K562 (cell line): Measurements from ENCODE around the gene CNKSR1. TPM values are rescaled to one million over a fixed set of nuclear protein-coding genes. Genes with fewer than 3 reads are reported as not detected.

Experiments
- ATAC-seq: fragments of 200-7000 bp; cut with Tn5 transposase; 3 replicates; pipeline ENCODE4 v1.9.1; 2020; ENCODE audit warnings: moderate library complexity
- BruUV-seq: library from RNA; stranded (reverse); fragments of 400-500 nt; replicated peaks from 2 replicates; lab custom pipeline; 2021; lab: Mats Ljungman, UMichigan
- CTCF ChIA-PET: fragments of 300-600 bp; formaldehyde crosslinking; extraction: SDS; loops from one replicate; lab custom pipeline; 2021; ENCODE audit warnings: low intra/inter-chr PET ratio; lab: Yijun Ruan, JAX
- POLR2A ChIA-PET: fragments of 300-600, 350-650 bp; sonication (Branson Sonifier 250); formaldehyde crosslinking; extraction: SDS; loops from one replicate; lab custom pipeline; 2021; ENCODE audit warnings: antibody characterized with exemption, inconsistent platforms; lab: Yijun Ruan, JAX
- DNase-seq, 4 experiments: peaks; one replicate each; pipeline versions ENCODE4 v3.0.0 to v3.0.0-alpha.2; 2011 to 2018; ENCODE audit warnings: low spot score in 3 of 4, mixed read lengths in 3 of 4; ENCODE audit errors: extremely low read depth in 1 of 4
- FAIRE-seq: peaks from 2 replicates; lab custom pipeline; 2011; peaks lifted over from hg19 to GRCh38; lab: Jason Lieb, UNC
- H2AFZ ChIP-seq: 2 replicates; pipeline ENCODE4 v1.6.0; 2011; ENCODE audit warnings: low read depth, low read length, control low read depth, inconsistent platforms
- H3K27ac ChIP-seq: fragments of 200-600 bp; 3 replicates; pipeline ENCODE4 v1.8.0; 2011; ENCODE audit warnings: low read depth, mild to moderate bottlenecking, control low read depth, inconsistent platforms, low read length, moderate library complexity, mixed read lengths; ENCODE audit errors: extremely low read depth
- H3K27me3 ChIP-seq, 2 experiments: fragments of 300-600 bp in 1 of 2; 2 replicates in 1 of 2; 3 replicates in 1 of 2; pipeline versions ENCODE4 v1.6.0 to v1.8.0; 2011; ENCODE audit warnings: inconsistent platforms in 2 of 2, low read length in 2 of 2, mild to moderate bottlenecking in 1 of 2, mixed read lengths in 1 of 2, moderate library complexity in 1 of 2; ENCODE audit not compliant: control insufficient read depth in 2 of 2, insufficient read depth in 2 of 2
- H3K36me3 ChIP-seq: fragments of 300-600 bp; 3 replicates; pipeline ENCODE4 v1.8.0; 2011; ENCODE audit warnings: mild to moderate bottlenecking, low read length, inconsistent platforms; ENCODE audit not compliant: control insufficient read depth, insufficient read depth
- H3K4me1 ChIP-seq, 2 experiments: fragments of 200-600 bp in 1 of 2; replicated peaks in 1 of 2; 2 replicates in 1 of 2; 3 replicates in 1 of 2; pipeline versions ENCODE4 v1.5.1 to v1.8.0; 2011; ENCODE audit warnings: inconsistent platforms in 2 of 2, low read length in 2 of 2, mild to moderate bottlenecking in 1 of 2, mixed read lengths in 1 of 2, moderate library complexity in 1 of 2; ENCODE audit not compliant: control insufficient read depth in 2 of 2, insufficient read depth in 2 of 2
- H3K4me2 ChIP-seq: 2 replicates; pipeline ENCODE4 v1.6.1; 2011; ENCODE audit warnings: low read length, control low read depth, inconsistent platforms, mixed read lengths; ENCODE audit not compliant: insufficient read depth
- H3K4me3 ChIP-seq: fragments of 200-600 bp; sonication (generic), shearing (Covaris generic); 2 replicates; pipeline ENCODE4 v1.5.1; 2016; ENCODE audit warnings: control low read depth, inconsistent platforms
- H3K79me2 ChIP-seq: fragments of 200-600 bp; 3 replicates; pipeline ENCODE4 v1.8.0; 2011; ENCODE audit warnings: low read length, inconsistent platforms; ENCODE audit not compliant: control insufficient read depth, insufficient read depth
- H3K9ac ChIP-seq, 2 experiments: 2 replicates each; pipeline versions ENCODE4 v1.6.0 to v1.6.1; 2011; ENCODE audit warnings: low read depth in 2 of 2, low read length in 2 of 2, control low read depth in 1 of 2, inconsistent platforms in 1 of 2, mild to moderate bottlenecking in 1 of 2, mixed read lengths in 1 of 2; ENCODE audit not compliant: insufficient read depth in 1 of 2
- H3K9me1 ChIP-seq: one replicate; pipeline ENCODE4 v1.6.0; 2011; ENCODE audit warnings: inconsistent platforms, mild to moderate bottlenecking, low read length, moderate library complexity; ENCODE audit not compliant: control insufficient read depth, insufficient read depth
- H3K9me3 ChIP-seq: replicated peaks from 2 replicates; pipeline ENCODE4 v1.5.1; 2011; ENCODE audit warnings: low read depth, low read length, inconsistent platforms; ENCODE audit not compliant: control insufficient read depth, insufficient read depth
- H4K20me1 ChIP-seq: replicated peaks from 2 replicates; pipeline ENCODE4 v1.6.1; 2011; ENCODE audit warnings: low read length, inconsistent platforms, mixed read lengths; ENCODE audit not compliant: control insufficient read depth, insufficient read depth
- ARID4B ChIP-seq: sonication (generic); formaldehyde crosslinking; IDR thresholded peaks from 2 replicates; pipeline ENCODE4 v1.8.0; 2022; ENCODE audit warnings: mild to moderate bottlenecking, missing genetic modification reagents
- BHLHE40 ChIP-seq: IDR thresholded peaks from 2 replicates; pipeline ENCODE4 v1.6.1; 2011; ENCODE audit warnings: low read length, improper control_type of control experiment
- BRD4 ChIP-seq: fragments of 200-600 bp; sonication (generic); IDR thresholded peaks from 2 replicates; pipeline ENCODE4 v1.6.1; 2017; ENCODE audit warnings: inconsistent platforms
- ID3 ChIP-seq, 2 experiments: fragments of 250-450 bp in 1 of 2; fragments of 450-650 bp in 1 of 2; sonication (Bioruptor Pico) in 1 of 2; IDR thresholded peaks; 2 replicates each; pipeline versions ENCODE4 v1.6.1 to v1.8.0; 2016 to 2021; ENCODE audit warnings: mild to moderate bottlenecking in 2 of 2, moderate library complexity in 2 of 2, missing compliant biosample characterization in 1 of 2, missing genetic modification characterization in 1 of 2
- KAT8 ChIP-seq: fragments of 450-650 bp; IDR thresholded peaks from 2 replicates; pipeline ENCODE4 v1.6.1; 2016; ENCODE audit warnings: low read depth, mild to moderate bottlenecking
- MNT ChIP-seq, 2 experiments: fragments of 450-650 bp; conservative IDR thresholded peaks; 2 replicates each; pipeline ENCODE4 v1.6.1; 2017; ENCODE audit warnings: mild to moderate bottlenecking in 2 of 2, moderate library complexity in 2 of 2
- NEUROD1 ChIP-seq: fragments of 150-350 bp; IDR thresholded peaks from 2 replicates; pipeline ENCODE4 v1.6.1; 2014; ENCODE audit warnings: borderline replicate concordance, low read length, low read depth; ENCODE audit not compliant: partially characterized antibody
- NR3C1 ChIP-seq: sonication (generic); formaldehyde crosslinking; IDR thresholded peaks from 2 replicates; pipeline ENCODE4 v1.8.1; 2022; ENCODE audit warnings: missing genetic modification reagents
- PHF20 ChIP-seq: fragments of 450-650 bp; IDR thresholded peaks from 2 replicates; pipeline ENCODE4 v1.6.1; 2018; ENCODE audit not compliant: partially characterized antibody
- RFX7 ChIP-seq: fragments of 250-450 bp; sonication (Bioruptor Pico); IDR thresholded peaks from 2 replicates; pipeline ENCODE4 v1.5.1; 2021; ENCODE audit warnings: mild to moderate bottlenecking
- SOX6 ChIP-seq: fragments of 450-650 bp; IDR thresholded peaks from 2 replicates; pipeline ENCODE4 v1.6.1; 2014; ENCODE audit warnings: mild to moderate bottlenecking
- SRSF9 ChIP-seq: fragments of 200-400 bp; formaldehyde crosslinking; IDR thresholded peaks from 2 replicates; pipeline ENCODE4 v1.6.1; 2017; ENCODE audit warnings: low read depth, low read length, borderline replicate concordance
- TRIM28 ChIP-seq: fragments of 450-650 bp; IDR thresholded peaks from 2 replicates; pipeline ENCODE4 v1.6.1; 2017
- USF1 ChIP-seq: sonication (generic); formaldehyde crosslinking; IDR thresholded peaks from 2 replicates; pipeline ENCODE4 v1.9.0; 2022; ENCODE audit warnings: mild to moderate bottlenecking, missing genetic modification reagents
- ZEB2 ChIP-seq: fragments of 450-650 bp; IDR thresholded peaks from 2 replicates; pipeline ENCODE4 v1.6.1; 2016
- ZNF785 ChIP-seq: fragments of 250-450 bp; sonication (Bioruptor Pico); IDR thresholded peaks from 2 replicates; pipeline ENCODE4 v1.4.0; 2020; ENCODE audit warnings: mild to moderate bottlenecking
- WGBS: fragments of 100-300 bp; shearing (Covaris generic); methylation state at CpG from one replicate; pipeline ENCODE4 v1.1.6; 2016; ENCODE audit warnings: low coverage, mixed read lengths; ENCODE audit not compliant: insufficient coverage; ENCODE audit errors: missing lambda C conversion rate; 5-methylcytosine and 5-hydroxymethylcytosine counted together
- in situ Hi-C: fragments of 300-500 bp; cut with MboI; formaldehyde crosslinking; loops from 4 replicates; pipeline ENCODE4 v1.15.0; 2018; ENCODE audit warnings: inconsistent platforms, mixed read lengths
- intact Hi-C: fragments of 100-400 bp; cut with micrococcal nuclease; formaldehyde crosslinking; loops from 2 replicates; pipeline ENCODE4 v1.14.2; 2022
- polyA plus RNA-seq, 8 experiments: library from polyadenylated mRNA; depleted of rRNA in 4 of 8; stranded (reverse) in 5 of 8; unstranded in 3 of 8; fragments of >200 nt; fragmentation: Nextera tagmentation in 2 of 8; fragmentation: Illumina TruSeq in 1 of 8; extraction: Ambion mirVana in 2 of 8; extraction: Trizol in 1 of 8; gene quantifications; 2 replicates each; pipeline versions ENCODE4 v1.2.1 to v1.2.3, GENCODE V29; 2011 to 2014; ENCODE audit warnings: inconsistent platforms in 1 of 8, missing spikeins in 1 of 8
- total RNA-seq, 7 experiments: library from RNA; depleted of rRNA in 6 of 7; stranded (reverse); fragments of >200 nt in 6 of 7; fragmentation: Illumina TruSeq in 2 of 7; extraction: Trizol in 2 of 7; gene quantifications; 2 replicates each; pipeline versions ENCODE4 v1.2.1 to v1.2.3, GENCODE V29; 2011 to 2021; ENCODE audit warnings: low replicate concordance in 1 of 7

Gene CNKSR1
- total and polyA plus RNA-seq, 9 of the 15 experiments (the other 6 are each of a cell fraction or from before 2014, with no cell fraction given) = 0.03 to 2.8 (median 1.1) TPM

GRCh38 chr1:26132834-26133167 is 44.5 kb upstream of the CNKSR1 start (continued):
- TF ChIP-seq ARID4B (CRISPR knock-in tag) = 0 out of 2 replicates have a peak, but pooled peaks have one; percentile 45
- TF ChIP-seq RFX7 (CRISPR knock-in tag) = no peak
- TF ChIP-seq USF1 (CRISPR knock-in tag) = peak; percentile 35; the same call in 1 of the 2 replicates
- no peak for TF ChIP-seq PHF20

- Histone ChIP-seq H3K4me3 (no peak overlapping the region), H3K27ac (no peak overlapping the region), H2AFZ (no peak overlapping the region), H3K9me1 (no peaks in the 10 kb centered on the region), H3K4me2 (no peak overlapping the region), H3K4me1 (peaks cover 17 to 35% of the 10 kb centered on the region in 2 experiments; a peak in 4 of 5 replicates), H3K9ac (no peak overlapping the region), H4K20me1 (no peaks in the 10 kb centered on the region), H3K27me3 (no peaks in the 10 kb centered on the region), H3K36me3 (no peaks in the 10 kb centered on the region), H3K79me2 (no peaks in the 10 kb centered on the region), H3K9me3 (no peaks in the 10 kb centered on the region)
- ChIA-PET POLR2A (no interaction called here), CTCF (no interaction called here)
- FAIRE-seq (no peak), ATAC-seq (no peak), DNase-seq (no peak)
- intact Hi-C loops = no loop called here
- no TSS peak for BruUV-seq
- WGBS = 58% methylated on average over 3 of the region's 3 CpGs
- in situ Hi-C loops = no loop called here
- TF ChIP-seq BHLHE40 (no peak), SRSF9 (no peak), ID3 (CRISPR knock-in tag; IDR thresholded peaks at IDR 0.05) (no peak), ID3 (tag; IDR thresholded peaks at IDR 0.05) (no peak), TRIM28 (no peak), SOX6 (no peak), ZNF785 (CRISPR knock-in tag) (no peak), MNT (conservative IDR thresholded peaks at IDR 0.05) (no peak), ZEB2 (no peak), NEUROD1 (no peak), BRD4 (no peak), NR3C1 (CRISPR knock-in tag) (no peak), KAT8 (no peak)
Observed at GRCh38 chr1:26134466-26134865, 42.8 kb upstream of the CNKSR1 start.
